ENCODE data around the gene HRH4. TPM values are rescaled to one million over a fixed set of nuclear protein-coding genes. Genes with fewer than 3 reads are reported as not detected.

The HRH4 gene
- total and polyA plus RNA-seq, 2 of the 13 experiments (the other 11 are each of a cell fraction or from before 2014, with no cell fraction given): not detected

GRCh38 chr18:24426398-24427294 lies 33.8 kb upstream of the HRH4 start, which contains the start of gene IMPACT:
Gene IMPACT (plus strand): TSS chr18:24426670. CDS start chr18:24426757, 87 bp downstream.
- ChIA-PET CTCF (ENCODE audit: low intra/inter-chr PET ratio, low total read pairs) (no interaction called here), POLR2A (interaction anchor here (0.6 kb wide), 1 partner anchor 117 kb away, joined by 3 read pairs; no protein-coding TSS in a partner anchor)
- H3K4me3 ChIP-seq (replicated peaks in 1 of 3; ENCODE audit: insufficient read depth in 1 of 3, low read depth in 2 of 3, low read length in 3 of 3): peak within 1 kb of the TSS; percentile 45 to 64 (median 61); a peak in 5 of 6 replicates
- H3K9me3 ChIP-seq (ENCODE audit: low read length): peaks cover 8% of the 10 kb centered on the region; the same call in 1 of the 2 replicates
- no peaks in the 10 kb centered on the region for H3K79me2 ChIP-seq (ENCODE audit: insufficient read depth, low read length)
- no peaks in the 10 kb centered on the region for H3K36me3 ChIP-seq (replicated peaks in 1 of 2; ENCODE audit: control insufficient read depth in 1 of 2, insufficient read depth in 2 of 2, low read length in 2 of 2)
- H4K20me1 ChIP-seq (ENCODE audit: insufficient read depth, low read length): no peaks in the 10 kb centered on the region
- H3K9ac ChIP-seq (ENCODE audit: insufficient read depth, low read depth, low read length): peak within 1 kb of the TSS; percentile 57
- peak within 1 kb of the TSS; percentile 15 for H2AFZ ChIP-seq (ENCODE audit: low read length)
- FAIRE-seq (no peak), DNase-seq (ENCODE audit: low spot score) (peak; percentile 38), ATAC-seq (peak; percentile 97)
- peak within 1 kb of the TSS; percentile 67 for H3K4me2 ChIP-seq (ENCODE audit: low read depth, low read length)
- H3K4me1 ChIP-seq (ENCODE audit: insufficient read depth, low read length): peaks cover 10% of the 10 kb centered on the region; the same call in 1 of the 2 replicates
- intact Hi-C loops (cut with micrococcal nuclease; ENCODE audit: unreplicated experiment) (no loop called here), in situ Hi-C loops (cut with HindIII; ENCODE audit: extremely low pct_ligation_motif_present, low pct_unique_long_range_greater_than_20kb) (no loop called here)
- TSS peak; percentile 77 for BruUV-seq (replicated peaks)
- peak within 1 kb of the TSS; percentile 56 for H3K27ac ChIP-seq (ENCODE audit: extremely low read length, insufficient read depth, low read length)
- no peaks in the 10 kb centered on the region; a peak in 1 of 5 replicates for H3K27me3 ChIP-seq (ENCODE audit: control insufficient read depth in 1 of 2, insufficient read depth in 2 of 2, low read length in 2 of 2)
- 41% methylated on average over 30 of the region's 82 CpGs for WGBS (ENCODE audit: low lambda C conversion rate)
- TF ChIP-seq ZNF83 (CRISPR knock-in tag; IDR thresholded peaks at IDR 0.05; ENCODE audit: borderline replicate concordance) (no peak), ISL2 (CRISPR knock-in tag; IDR thresholded peaks at IDR 0.05) (no peak), TFE3 (CRISPR knock-in tag; IDR thresholded peaks at IDR 0.05) (no peak), DMAP1 (CRISPR knock-in tag; IDR thresholded peaks at IDR 0.05) (peak; percentile 81), KMT2B (CRISPR knock-in tag; IDR thresholded peaks at IDR 0.05) (peak; percentile 58; the same call in 1 of the 2 replicates), SIN3A (IDR thresholded peaks at IDR 0.05; ENCODE audit: borderline replicate concordance, low read depth, low read length) (no peak), DRAP1 (CRISPR knock-in tag; IDR thresholded peaks at IDR 0.05) (no peak), SNAPC2 (CRISPR knock-in tag; IDR thresholded peaks at IDR 0.05) (no peak), ZNF124 (CRISPR knock-in tag; IDR thresholded peaks at IDR 0.05) (no peak; the same call in 1 of the 2 replicates), ZNF484 (CRISPR knock-in tag; IDR thresholded peaks at IDR 0.05; ENCODE audit: borderline replicate concordance, low read depth) (no peak), FOXM1 (CRISPR knock-in tag; IDR thresholded peaks at IDR 0.05) (no peak), ZFP82 (CRISPR knock-in tag; IDR thresholded peaks at IDR 0.05; ENCODE audit: borderline replicate concordance) (0 out of 2 replicates have a peak, but pooled peaks have one; percentile 45), THAP11 (CRISPR knock-in tag; IDR thresholded peaks at IDR 0.05) (peak; percentile 73), POLR2A (IDR thresholded peaks at IDR 0.05; ENCODE audit: insufficient read depth in 1 of 2, low read depth in 2 of 2, low read length in 2 of 2) (peak; percentile 55 to 67; a peak in 3 of 4 replicates), GATAD2A (CRISPR knock-in tag; IDR thresholded peaks at IDR 0.05) (no peak)
- TF ChIP-seq, protein P1, sequence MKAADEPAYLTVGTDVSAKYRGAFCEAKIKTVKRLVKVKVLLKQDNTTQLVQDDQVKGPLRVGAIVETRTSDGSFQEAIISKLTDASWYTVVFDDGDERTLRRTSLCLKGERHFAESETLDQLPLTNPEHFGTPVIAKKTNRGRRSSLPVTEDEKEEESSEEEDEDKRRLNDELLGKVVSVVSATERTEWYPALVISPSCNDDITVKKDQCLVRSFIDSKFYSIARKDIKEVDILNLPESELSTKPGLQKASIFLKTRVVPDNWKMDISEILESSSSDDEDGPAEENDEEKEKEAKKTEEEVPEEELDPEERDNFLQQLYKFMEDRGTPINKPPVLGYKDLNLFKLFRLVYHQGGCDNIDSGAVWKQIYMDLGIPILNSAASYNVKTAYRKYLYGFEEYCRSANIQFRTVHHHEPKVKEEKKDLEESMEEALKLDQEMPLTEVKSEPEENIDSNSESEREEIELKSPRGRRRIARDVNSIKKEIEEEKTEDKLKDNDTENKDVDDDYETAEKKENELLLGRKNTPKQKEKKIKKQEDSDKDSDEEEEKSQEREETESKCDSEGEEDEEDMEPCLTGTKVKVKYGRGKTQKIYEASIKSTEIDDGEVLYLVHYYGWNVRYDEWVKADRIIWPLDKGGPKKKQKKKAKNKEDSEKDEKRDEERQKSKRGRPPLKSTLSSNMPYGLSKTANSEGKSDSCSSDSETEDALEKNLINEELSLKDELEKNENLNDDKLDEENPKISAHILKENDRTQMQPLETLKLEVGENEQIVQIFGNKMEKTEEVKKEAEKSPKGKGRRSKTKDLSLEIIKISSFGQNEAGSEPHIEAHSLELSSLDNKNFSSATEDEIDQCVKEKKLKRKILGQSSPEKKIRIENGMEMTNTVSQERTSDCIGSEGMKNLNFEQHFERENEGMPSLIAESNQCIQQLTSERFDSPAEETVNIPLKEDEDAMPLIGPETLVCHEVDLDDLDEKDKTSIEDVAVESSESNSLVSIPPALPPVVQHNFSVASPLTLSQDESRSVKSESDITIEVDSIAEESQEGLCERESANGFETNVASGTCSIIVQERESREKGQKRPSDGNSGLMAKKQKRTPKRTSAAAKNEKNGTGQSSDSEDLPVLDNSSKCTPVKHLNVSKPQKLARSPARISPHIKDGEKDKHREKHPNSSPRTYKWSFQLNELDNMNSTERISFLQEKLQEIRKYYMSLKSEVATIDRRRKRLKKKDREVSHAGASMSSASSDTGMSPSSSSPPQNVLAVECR (CRISPR knock-in tag; IDR thresholded peaks at IDR 0.05; ENCODE audit: borderline replicate concordance): peak; percentile 56; the same call in 1 of the 2 replicates
- TF ChIP-seq, protein P2, sequence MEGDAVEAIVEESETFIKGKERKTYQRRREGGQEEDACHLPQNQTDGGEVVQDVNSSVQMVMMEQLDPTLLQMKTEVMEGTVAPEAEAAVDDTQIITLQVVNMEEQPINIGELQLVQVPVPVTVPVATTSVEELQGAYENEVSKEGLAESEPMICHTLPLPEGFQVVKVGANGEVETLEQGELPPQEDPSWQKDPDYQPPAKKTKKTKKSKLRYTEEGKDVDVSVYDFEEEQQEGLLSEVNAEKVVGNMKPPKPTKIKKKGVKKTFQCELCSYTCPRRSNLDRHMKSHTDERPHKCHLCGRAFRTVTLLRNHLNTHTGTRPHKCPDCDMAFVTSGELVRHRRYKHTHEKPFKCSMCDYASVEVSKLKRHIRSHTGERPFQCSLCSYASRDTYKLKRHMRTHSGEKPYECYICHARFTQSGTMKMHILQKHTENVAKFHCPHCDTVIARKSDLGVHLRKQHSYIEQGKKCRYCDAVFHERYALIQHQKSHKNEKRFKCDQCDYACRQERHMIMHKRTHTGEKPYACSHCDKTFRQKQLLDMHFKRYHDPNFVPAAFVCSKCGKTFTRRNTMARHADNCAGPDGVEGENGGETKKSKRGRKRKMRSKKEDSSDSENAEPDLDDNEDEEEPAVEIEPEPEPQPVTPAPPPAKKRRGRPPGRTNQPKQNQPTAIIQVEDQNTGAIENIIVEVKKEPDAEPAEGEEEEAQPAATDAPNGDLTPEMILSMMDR (CRISPR knock-in tag; IDR thresholded peaks at IDR 0.05): no peak
